NCI-H460 (cell line): Measurements from ENCODE around the gene BARHL2. TPM values are rescaled to one million over a fixed set of nuclear protein-coding genes. Genes with fewer than 3 reads are reported as not detected.

Experiments
- DNase-seq: peaks from one replicate; pipeline ENCODE4 v3.0.0-alpha.2; 2016; ENCODE audit warnings: low read depth; ENCODE audit errors: extremely low read depth
- polyA plus RNA-seq: library from polyadenylated mRNA; depleted of rRNA; stranded (reverse); fragments of >200 nt; gene quantifications from 2 replicates; pipeline ENCODE4 v1.2.3, GENCODE V29; 2014; cell fraction: nucleus; rRNA removed
- total RNA-seq: library from RNA; depleted of rRNA; stranded (reverse); fragments of >200 nt; shearing (Covaris generic); gene quantifications from 2 replicates; pipeline ENCODE4 v1.2.3, GENCODE V29; 2014; rRNA removed

Gene BARHL2
- not detected in 2 replicates for total RNA-seq
- polyA plus RNA-seq: not detected in 2 replicates

- DNase-seq: no peak
These were observed at the start of gene BARHL2 for GRCh38 chr1:90716552-90717355. BARHL2 (minus strand) TSS chr1:90717302; CDS start chr1:90717195, 107 bp downstream.

- no peak for DNase-seq
These were observed 46.8 kb upstream of the BARHL2 start for GRCh38 chr1:90763930-90764329.

GRCh38 chr1:90763506-90763905 is 46.4 kb upstream of the BARHL2 start:
- DNase-seq: no peak

GRCh38 chr1:90761781-90762589 is 44.9 kb upstream of the BARHL2 start:
- no peak for DNase-seq

GRCh38 chr1:90761156-90761555 is 44.1 kb upstream of the BARHL2 start:
- no peak for DNase-seq

GRCh38 chr1:90753556-90753955 is 36.5 kb upstream of the BARHL2 start:
- no peak for DNase-seq

GRCh38 chr1:90748668-90749067 is 31.6 kb upstream of the BARHL2 start:
- DNase-seq: no peak

- no peak for DNase-seq
These were observed 29.8 kb upstream of the BARHL2 start for GRCh38 chr1:90746857-90747256.

- no peak for DNase-seq
These were observed 28.9 kb upstream of the BARHL2 start for GRCh38 chr1:90745972-90746371.

- no peak for DNase-seq
These were observed 15.0 kb upstream of the BARHL2 start for GRCh38 chr1:90732136-90732535.

- DNase-seq: no peak
These were observed 14.4 kb upstream of the BARHL2 start for GRCh38 chr1:90731382-90732050.

GRCh38 chr1:90730243-90731022 is 13.3 kb upstream of the BARHL2 start:
- no peak for DNase-seq

GRCh38 chr1:90729504-90730242 is 12.6 kb upstream of the BARHL2 start:
- DNase-seq: no peak

GRCh38 chr1:90728502-90729287 is 11.6 kb upstream of the BARHL2 start:
- DNase-seq: no peak

GRCh38 chr1:90727917-90728501 is 10.9 kb upstream of the BARHL2 start:
- no peak for DNase-seq

- DNase-seq: no peak
These were observed 9.9 kb upstream of the BARHL2 start for GRCh38 chr1:90726986-90727480.

GRCh38 chr1:90726425-90726985 is 9.4 kb upstream of the BARHL2 start:
- no peak for DNase-seq
